Measurements from ENCODE around the gene CD48.
"Not testable (repeated sequence)": the region's sequence is repeated elsewhere in the genome, so short reads cannot be mapped to it uniquely, and the experiment has no call there.

CD48 gene

DNA sequence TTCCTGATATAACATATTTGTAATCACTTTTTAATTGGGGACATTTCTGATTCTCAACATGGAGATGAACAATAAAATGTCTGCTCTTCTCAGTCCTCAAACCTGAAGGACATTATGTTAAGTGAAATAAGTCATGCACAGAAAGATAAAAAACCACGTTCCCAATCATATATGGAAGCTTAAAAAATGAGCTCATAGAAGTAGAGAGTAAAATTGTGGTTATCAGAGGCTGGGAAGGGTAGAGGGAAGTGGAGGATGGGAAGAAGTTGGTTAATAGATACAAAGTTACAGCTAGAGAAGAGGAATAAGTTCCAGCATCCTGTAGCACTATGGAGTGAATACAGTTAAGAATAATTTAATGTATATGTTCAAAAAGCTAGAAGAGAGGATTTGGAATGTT, 1.5 kb upstream of the CD48 start:
- no peak for DNase-seq (ENCODE audit: low read depth in 2 of 2)

DNA sequence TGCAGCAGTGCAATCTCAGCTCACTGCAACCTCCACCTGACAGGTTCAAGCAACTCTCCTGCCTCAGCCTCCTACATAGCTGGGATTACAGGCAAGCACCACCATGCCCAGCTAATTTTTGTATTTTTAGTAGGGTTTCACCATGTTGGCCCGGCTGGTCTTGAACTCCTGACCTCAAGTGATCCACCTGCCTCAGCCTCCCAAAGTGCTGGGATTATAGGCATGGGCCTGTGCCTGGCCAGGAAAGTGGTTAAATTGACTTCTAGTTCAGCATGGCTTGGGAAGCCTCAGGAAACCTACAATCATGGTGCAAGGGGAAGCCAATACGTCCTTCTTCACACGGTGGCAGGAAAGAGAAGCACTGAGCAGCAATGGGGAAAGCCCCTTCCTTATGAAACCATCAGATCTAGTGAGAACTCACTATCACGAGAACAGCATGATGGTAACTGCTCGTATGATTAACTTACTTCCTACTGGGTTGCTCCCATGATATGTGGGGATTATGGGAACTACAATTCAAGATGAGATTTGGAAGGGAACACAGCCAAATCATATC, 981 bp upstream of the CD48 start:
- DNase-seq (ENCODE audit: low read depth in 2 of 2), result not testable (repeated sequence)

DNA sequence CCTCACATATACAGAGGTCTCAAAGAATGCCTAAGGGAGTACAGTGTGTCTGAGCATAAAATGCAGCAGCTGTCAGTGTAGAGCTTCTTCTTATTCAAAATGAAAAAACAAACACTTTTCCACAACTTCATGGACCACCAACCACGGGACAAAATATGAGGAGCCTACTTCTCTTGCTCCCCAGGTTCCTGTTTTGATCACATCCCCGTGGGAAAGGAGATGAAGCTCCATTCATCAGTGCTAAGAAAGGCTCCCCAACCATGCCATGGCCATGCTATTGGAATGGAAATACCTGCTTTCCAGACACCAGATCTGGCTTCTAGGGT, 383 bp downstream of the CD48 start:
- DNase-seq (ENCODE audit: low read depth in 2 of 2), result no peak

DNA sequence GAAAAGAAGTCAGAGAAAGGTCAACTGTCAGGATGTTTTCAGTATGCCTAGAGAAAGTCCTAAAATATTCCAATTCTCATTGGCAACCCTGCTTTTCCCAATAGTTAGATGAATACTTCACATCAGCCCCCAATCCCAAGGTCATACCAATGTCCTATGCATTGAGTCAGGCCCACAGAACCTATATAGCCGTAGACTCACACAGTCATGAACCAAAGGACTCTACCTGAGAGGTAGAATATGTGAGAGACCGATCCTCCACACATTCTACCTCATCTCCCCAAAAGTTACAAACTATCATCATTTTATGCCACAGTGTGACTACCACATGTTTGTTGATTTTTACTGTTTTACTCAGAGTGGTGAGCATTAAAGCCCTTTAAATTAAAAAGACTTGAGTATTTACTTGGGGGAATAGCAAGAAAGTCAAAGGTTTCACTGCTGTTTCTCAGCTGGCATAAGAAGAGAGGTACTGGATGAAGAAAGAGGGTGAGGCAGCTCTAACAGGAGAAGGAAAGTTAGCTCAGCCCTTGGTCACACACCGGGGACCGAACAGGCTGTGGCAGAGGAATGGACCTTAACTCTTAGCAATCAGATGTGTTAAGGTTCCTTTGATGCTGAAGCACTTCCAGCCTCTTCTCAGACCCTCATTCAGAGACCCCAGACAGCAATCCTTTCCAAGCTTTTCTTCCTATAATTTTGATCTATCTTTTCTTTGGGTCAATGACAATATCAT, 937 bp downstream of the CD48 start:
- DNase-seq (ENCODE audit: low read depth in 2 of 2), result no peak

DNA sequence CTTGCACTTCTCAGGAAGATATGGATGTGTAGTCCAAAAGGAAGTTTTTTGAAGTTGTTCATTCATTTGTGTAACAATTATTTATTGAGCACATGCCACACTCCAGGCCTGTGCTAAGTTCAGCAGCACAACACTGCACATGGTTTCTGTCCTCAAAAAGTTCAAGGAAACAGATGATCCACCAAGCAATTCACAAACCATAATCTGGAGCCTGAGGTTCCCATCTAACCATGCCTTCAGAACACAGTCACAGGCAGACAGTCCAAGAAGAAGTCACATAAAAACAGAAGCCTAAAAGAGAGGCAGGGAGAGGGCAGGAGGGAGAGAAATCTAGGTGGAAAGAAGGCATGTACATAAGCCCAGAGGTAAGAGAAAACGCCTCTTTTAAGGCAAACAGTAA, 1.9 kb downstream of the CD48 start:
- DNase-seq (ENCODE audit: low read depth in 2 of 2), result no peak

DNA sequence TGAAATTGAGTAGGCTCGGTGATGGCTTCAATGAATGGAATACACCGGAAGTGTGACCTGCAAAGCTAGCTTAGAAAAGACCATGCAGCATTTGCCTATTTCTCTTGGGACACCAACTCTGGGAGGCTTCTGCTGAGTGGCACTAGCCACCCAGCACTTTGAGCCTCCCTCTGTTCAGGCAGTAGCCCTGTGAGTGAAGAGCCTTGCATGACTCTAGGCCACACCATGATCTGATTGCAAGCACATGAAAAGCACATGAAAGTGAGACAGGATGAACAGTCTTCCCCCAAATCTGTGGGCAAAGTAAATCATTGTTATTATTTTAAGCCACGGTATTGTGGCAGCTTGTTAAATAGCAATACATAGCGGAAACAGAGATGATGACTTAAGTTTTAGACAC, 2.8 kb downstream of the CD48 start:
- no peak for DNase-seq (ENCODE audit: low read depth in 2 of 2)

DNA sequence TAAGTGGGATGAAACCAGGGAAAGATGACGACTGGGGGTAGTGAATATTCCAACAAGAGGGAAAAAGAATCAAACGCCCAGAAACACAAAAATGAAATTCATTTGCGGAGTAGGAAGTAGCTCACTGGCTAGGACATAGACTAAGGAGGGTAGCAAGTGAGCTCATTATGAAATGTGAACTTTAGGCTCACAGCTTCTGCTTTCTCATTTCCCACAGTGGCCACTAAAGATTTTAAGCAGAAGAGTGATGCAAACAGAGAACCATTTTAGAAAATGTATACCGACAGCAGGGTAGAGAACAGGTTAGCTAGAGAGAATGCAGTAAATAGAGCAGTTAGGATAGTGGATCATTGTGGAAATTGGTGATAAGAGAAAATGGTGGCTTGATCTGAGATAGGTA, 3.5 kb downstream of the CD48 start:
- DNase-seq (ENCODE audit: low read depth in 2 of 2), result no peak

DNA sequence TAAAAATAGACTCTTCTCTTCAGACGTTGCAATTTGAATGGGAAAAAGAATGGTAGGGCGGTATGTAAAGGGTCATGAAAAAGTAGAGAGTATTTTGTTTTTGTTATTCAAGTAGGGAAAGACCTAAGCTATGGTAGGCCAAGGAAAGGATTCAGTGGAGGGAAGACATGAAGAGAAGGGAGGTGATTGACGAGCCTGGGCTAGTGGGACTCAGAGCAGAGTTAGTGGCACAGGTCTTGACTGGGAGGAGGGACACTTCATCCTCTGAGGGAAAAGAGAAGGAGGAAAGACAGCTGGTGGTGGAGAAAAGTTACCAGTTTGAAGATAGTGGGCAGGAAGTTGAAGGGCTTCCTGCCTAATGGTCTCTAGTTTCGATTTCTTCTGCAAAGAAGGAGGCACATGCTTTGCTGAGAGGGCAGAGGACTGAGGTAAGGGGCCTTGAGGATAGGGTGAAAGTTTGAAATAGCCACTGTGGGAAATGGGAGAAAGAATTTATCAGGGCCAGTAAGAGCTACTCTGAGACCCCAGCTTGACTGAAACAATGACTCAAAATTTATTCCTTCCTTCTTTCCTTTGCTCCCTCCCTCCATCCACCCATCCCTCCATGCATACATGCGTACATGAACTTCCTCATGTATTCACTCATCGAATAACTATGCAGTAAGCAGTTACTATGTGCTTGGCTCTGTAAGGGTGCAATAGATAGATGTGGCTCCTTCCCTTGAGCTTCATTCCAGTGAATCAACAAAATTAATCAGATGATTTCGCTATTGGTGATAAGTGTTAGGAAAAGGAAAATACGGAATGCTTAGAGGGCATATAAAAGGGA, 4.2 kb downstream of the CD48 start:
- DNase-seq (ENCODE audit: low read depth in 2 of 2), result no peak

DNA sequence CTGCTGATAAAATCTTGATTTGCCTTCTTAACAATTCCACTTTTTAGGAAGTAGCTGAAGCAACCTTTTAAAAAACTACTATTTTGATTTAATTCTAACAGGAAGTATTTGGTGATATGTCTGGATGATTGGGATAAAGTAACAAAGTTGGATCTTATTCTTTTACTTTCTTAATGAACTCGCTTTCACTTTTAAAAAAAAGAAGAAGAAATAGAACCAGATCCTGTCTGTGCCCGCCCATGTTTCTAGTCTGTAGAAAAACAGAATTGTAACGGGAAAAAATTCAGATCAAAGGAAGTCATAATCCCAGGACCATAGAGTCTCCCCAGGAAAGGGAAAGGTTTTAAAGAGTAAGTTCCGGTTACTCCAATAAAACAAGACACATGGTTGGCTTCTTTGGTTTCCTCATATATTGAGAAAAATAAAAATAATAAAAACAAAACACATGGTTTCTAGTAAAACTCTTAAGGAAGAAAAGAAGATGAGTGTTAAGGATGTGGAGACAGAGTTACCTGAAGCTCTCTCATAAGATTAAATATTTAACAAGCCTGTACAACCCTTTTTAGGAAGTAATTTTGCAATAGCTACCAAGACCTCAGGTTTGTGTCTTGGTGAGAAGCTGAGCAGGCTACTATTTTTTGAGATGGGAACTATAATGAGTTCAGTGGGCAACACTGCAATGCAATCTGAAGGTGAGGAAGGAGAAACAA, 4.9 kb downstream of the CD48 start:
- no peak for DNase-seq (ENCODE audit: low read depth in 2 of 2)

DNA sequence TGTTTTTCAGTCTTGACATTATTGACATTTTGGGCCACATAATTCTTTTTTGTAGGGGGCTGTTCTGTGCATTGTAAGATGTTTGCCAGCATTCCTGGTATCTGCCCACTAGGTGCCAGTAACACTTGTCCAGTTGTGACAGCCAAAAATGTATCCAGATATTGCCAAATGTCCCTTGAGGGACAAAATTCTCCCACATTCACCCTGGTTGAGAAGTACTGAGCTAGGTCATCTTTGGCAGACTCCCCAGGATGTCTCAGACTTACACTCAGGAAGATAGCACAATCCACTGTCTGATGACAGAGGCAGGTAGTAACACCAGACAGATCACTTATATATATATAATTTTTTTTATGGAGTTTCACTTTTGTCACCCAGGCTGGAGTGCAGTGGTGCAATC, 5.9 kb downstream of the CD48 start:
- no peak for DNase-seq (ENCODE audit: low read depth in 2 of 2)

DNA sequence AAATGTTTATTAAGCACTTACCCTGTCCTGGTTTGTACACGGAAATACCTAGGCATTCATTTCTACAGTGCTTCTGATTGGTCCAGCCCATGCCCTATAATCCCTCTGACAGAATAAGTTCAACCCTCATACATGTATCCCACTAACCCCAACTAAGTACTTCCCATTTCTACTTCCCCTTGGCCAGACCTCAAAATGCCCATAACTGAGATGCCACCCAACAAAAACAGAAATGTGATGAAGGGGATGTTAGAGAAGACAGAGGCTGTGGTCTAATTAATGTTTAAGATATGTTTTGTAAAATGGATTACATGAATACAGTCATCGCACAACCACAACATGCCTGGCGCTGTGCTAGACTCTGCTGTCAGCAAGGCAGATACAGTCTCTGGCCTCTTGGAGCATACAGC, 6.4 kb downstream of the CD48 start:
- DNase-seq (ENCODE audit: low read depth in 2 of 2), result not testable (repeated sequence)

DNA sequence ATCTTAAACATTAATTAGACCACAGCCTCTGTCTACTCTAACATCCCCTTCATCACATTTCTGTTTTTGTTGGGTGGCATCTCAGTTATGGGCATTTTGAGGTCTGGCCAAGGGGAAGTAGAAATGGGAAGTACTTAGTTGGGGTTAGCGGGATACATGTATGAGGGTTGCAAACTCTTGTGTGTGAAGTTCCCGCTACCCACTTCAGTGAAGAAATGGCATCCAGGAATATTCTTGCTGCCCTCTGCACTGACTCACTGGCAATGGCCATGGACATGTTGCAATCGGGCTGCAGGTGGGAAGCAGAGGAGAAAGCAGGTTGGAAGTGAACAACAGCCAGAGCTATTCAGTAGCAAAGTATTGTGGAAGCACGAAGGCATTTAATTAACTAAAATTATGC, 7.4 kb downstream of the CD48 start:
- no peak for DNase-seq (ENCODE audit: low read depth in 2 of 2)

DNA sequence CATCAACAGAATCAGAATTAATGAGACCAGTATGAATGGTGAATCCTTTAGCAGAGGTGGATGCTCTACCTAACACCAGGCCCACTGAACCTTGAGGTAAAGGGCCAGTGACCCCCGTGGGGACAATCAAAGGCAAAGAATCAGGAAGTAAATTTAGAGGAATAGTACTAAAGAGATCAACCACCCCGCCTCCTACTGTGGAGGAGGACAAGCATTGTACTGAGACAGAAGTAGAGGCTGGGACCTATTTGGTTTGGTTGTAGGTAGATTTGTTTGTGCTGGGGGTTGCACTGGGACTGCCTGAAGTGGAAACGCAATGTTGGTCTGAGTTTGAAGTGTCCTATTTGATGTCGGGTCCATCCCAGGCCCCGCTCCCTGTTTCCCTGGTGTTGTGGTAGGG, 9.5 kb downstream of the CD48 start:
- DNase-seq (ENCODE audit: low read depth in 2 of 2), result no peak

DNA sequence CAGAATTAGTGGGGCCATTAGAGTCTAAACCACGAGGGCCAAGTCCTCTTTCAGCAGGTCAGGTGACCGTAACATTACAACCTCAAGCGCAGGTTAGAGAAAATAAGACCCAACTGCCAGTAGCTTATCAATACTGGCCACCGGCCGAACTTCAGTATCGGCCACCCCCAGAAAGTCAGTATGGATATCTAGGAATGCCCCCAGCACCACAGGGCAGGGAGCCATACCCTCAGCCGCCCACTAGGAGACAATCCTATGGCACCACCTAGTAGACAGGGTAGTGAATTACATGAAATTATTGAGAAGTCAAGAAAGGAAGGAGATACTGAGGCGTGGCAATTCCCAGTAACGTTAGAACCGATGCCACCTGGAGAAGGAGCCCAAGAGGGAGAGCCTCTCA, 19.2 kb downstream of the CD48 start:
- DNase-seq (ENCODE audit: low read depth in 2 of 2), result not testable (repeated sequence)

DNA sequence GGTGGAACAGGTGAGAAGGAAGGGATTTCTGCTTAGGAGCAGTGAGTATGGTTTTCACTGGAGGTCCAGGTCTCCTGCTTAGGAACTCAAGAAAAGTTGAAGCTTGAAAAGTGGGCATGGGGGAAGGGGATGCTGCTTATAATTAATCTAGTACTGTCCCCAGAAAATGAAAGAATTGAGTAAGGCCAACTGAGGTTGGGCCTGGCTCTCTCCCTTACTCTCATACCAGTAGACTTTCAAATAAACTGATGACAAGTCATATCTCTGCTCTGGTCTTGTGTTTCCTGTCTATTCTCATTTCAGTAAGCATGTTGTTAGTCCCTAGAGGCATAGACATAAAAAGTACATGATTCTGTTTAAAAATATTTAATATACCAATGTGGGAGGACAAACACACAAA, 26.4 kb downstream of the CD48 start:
- no peak for DNase-seq (ENCODE audit: low read depth in 2 of 2)

DNA sequence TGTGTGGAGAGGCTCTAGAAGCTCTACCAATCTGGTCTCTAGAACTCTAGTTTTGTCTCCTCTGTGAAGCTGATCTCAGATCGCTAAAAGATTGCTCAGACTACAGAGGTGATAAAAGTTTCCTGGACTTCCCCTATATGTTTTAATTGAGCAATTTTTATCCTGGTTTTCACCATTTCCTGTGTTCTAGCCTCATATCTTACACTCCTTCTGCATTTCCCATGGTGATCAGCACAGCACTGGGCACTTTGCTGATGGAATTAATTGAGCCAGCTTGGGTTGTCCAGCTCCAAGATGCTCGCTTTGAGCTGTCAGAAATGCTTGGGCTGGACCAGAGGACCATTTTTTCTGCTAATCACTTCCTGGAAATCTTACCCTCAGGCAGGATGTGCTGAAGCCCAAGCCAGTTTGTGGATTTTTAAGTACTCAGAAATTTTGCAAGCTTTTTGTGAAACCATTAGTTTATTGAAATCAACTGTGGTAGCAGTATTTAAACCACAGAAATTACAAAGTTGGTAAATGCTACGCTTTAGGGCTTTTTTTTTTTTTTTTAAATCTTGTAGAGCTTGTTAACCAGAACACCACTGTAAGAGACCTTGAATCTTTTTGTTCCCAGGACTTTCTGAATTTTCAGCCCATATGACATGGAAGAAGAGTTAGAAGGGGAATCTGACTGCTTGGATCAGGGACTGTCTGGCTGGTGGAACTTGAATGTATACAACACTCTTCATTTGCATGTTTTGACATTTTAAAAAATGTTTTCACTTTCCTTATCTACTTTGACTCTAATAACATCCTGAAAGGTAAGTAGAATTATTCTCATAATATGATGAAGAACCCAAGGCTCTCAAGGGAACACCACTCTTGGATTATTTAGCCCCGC, 28.4 kb downstream of the CD48 start:
- DNase-seq (ENCODE audit: low read depth in 2 of 2), result no peak

DNA sequence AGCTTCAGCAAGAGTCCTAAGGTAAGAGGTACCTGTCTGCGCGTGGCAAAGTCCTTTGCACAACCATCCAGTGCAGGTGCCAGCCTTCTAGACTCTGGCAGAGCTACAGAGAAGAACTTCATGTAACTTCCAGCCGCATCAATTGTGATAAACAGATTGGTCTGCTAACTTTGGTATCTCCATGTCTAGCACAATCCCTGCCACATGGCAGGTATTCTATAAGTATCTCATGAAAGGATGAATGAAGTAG, 29.8 kb downstream of the CD48 start:
- no peak for DNase-seq (ENCODE audit: low read depth in 2 of 2)

DNA sequence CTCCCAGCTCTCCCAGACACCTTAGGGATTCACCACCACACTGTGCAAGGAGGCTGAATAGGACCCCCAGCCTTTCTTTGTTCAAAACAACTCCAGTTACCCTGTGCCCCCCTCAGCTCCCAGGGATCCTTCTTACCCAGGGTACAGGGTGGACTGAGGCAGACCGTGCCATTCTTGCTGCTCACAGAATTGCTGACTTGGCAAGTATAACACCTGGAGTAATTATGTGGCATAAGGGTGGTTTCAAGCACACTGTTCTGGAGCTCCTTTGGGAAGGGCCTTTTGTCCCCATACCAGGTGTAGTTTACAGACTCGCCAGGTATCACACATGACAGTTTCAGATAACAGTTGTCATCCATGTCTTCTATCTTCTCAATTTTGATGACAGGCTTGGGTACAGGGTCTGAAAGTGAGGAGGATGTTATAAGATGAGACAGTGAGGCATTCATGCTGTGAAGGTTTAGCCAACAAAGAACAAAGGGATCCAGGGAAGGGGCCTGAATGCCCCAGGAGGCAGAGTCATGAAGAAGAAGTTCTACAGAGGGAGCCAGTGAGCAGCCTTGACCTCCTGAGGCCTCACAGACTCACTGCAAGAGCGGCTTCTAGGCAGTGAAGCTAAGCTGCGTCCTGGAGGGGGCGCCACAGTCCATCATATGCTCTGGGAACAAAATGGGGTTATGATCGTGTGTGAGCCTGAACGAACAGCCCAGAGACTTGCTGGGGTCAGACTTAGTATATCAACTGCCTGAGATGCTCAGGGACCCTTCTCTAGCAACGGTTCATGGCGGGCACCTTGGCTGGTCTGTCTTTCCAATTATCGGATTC, 30.3 kb downstream of the CD48 start:
- DNase-seq (ENCODE audit: low read depth in 2 of 2), result peak; percentile 71 to 79

DNA sequence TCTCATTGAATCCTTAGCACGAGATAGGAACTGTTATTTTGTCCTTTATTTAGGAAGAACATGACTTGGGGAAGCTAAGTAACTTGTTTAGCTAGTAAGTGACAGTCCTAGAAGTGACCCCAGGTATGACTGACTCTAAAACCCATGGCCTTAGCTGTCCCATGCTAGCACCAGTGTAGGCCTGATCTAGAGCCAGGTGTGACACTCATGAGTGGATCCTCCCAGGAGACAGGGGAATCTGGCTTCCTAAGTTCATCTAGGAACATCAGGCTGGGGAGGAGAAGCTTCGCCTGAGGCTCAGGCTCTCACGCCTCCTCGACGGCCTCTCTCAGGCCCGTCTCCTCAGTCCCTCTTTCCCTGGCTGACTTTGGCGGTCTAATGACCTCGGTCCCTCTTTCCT, 31.2 kb downstream of the CD48 start:
- no peak for DNase-seq (ENCODE audit: low read depth in 2 of 2)

DNA sequence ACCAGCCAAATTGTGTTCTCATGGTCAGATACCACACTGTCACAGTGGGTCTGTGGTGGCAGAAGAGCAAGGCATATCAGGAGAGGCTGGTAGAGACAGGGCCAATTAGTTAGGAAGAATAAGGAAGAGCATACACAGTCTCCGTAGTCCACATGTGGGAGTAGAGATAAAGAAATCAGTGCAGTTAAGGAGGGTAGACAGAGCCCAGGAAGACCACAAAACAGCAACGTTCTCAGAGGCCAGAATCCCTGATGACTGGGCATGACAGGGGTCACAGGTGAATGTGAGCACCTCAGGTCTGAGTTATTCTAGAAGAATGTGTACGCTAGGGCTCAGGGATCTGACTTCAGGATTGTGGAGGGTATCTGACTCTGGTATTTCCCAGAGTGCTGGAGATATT, 31.7 kb downstream of the CD48 start:
- DNase-seq (ENCODE audit: low read depth in 2 of 2), result no peak
